K562 (cell line): ENCODE results near the gene CC2D1A. TPM values are rescaled to one million over a fixed set of nuclear protein-coding genes. Genes with fewer than 3 reads are reported as not detected.

Experiments
- ATAC-seq: fragments of 200-7000 bp; cut with Tn5 transposase; 3 replicates; pipeline ENCODE4 v1.9.1; 2020; ENCODE audit warnings: moderate library complexity
- BruUV-seq: library from RNA; stranded (reverse); fragments of 400-500 nt; replicated peaks from 2 replicates; lab custom pipeline; 2021; lab: Mats Ljungman, UMichigan
- CTCF ChIA-PET: fragments of 300-600 bp; formaldehyde crosslinking; extraction: SDS; loops from one replicate; lab custom pipeline; 2021; ENCODE audit warnings: low intra/inter-chr PET ratio; lab: Yijun Ruan, JAX
- POLR2A ChIA-PET: fragments of 300-600, 350-650 bp; sonication (Branson Sonifier 250); formaldehyde crosslinking; extraction: SDS; loops from one replicate; lab custom pipeline; 2021; ENCODE audit warnings: antibody characterized with exemption, inconsistent platforms; lab: Yijun Ruan, JAX
- DNase-seq, 4 experiments: peaks; one replicate each; pipeline versions ENCODE4 v3.0.0 to v3.0.0-alpha.2; 2011 to 2018; ENCODE audit warnings: low spot score in 3 of 4, mixed read lengths in 3 of 4; ENCODE audit errors: extremely low read depth in 1 of 4
- FAIRE-seq: peaks from 2 replicates; lab custom pipeline; 2011; peaks lifted over from hg19 to GRCh38; lab: Jason Lieb, UNC
- H2AFZ ChIP-seq: 2 replicates; pipeline ENCODE4 v1.6.0; 2011; ENCODE audit warnings: low read depth, low read length, control low read depth, inconsistent platforms
- H3K27ac ChIP-seq: fragments of 200-600 bp; 3 replicates; pipeline ENCODE4 v1.8.0; 2011; ENCODE audit warnings: low read depth, mild to moderate bottlenecking, control low read depth, inconsistent platforms, low read length, moderate library complexity, mixed read lengths; ENCODE audit errors: extremely low read depth
- H3K27me3 ChIP-seq, 2 experiments: fragments of 300-600 bp in 1 of 2; 2 replicates in 1 of 2; 3 replicates in 1 of 2; pipeline versions ENCODE4 v1.6.0 to v1.8.0; 2011; ENCODE audit warnings: inconsistent platforms in 2 of 2, low read length in 2 of 2, mild to moderate bottlenecking in 1 of 2, mixed read lengths in 1 of 2, moderate library complexity in 1 of 2; ENCODE audit not compliant: control insufficient read depth in 2 of 2, insufficient read depth in 2 of 2
- H3K36me3 ChIP-seq: fragments of 300-600 bp; 3 replicates; pipeline ENCODE4 v1.8.0; 2011; ENCODE audit warnings: mild to moderate bottlenecking, low read length, inconsistent platforms; ENCODE audit not compliant: control insufficient read depth, insufficient read depth
- H3K4me1 ChIP-seq, 2 experiments: fragments of 200-600 bp in 1 of 2; replicated peaks in 1 of 2; 2 replicates in 1 of 2; 3 replicates in 1 of 2; pipeline versions ENCODE4 v1.5.1 to v1.8.0; 2011; ENCODE audit warnings: inconsistent platforms in 2 of 2, low read length in 2 of 2, mild to moderate bottlenecking in 1 of 2, mixed read lengths in 1 of 2, moderate library complexity in 1 of 2; ENCODE audit not compliant: control insufficient read depth in 2 of 2, insufficient read depth in 2 of 2
- H3K4me2 ChIP-seq: 2 replicates; pipeline ENCODE4 v1.6.1; 2011; ENCODE audit warnings: low read length, control low read depth, inconsistent platforms, mixed read lengths; ENCODE audit not compliant: insufficient read depth
- H3K4me3 ChIP-seq: fragments of 200-600 bp; sonication (generic), shearing (Covaris generic); 2 replicates; pipeline ENCODE4 v1.5.1; 2016; ENCODE audit warnings: control low read depth, inconsistent platforms
- H3K79me2 ChIP-seq: fragments of 200-600 bp; 3 replicates; pipeline ENCODE4 v1.8.0; 2011; ENCODE audit warnings: low read length, inconsistent platforms; ENCODE audit not compliant: control insufficient read depth, insufficient read depth
- H3K9ac ChIP-seq, 2 experiments: 2 replicates each; pipeline versions ENCODE4 v1.6.0 to v1.6.1; 2011; ENCODE audit warnings: low read depth in 2 of 2, low read length in 2 of 2, control low read depth in 1 of 2, inconsistent platforms in 1 of 2, mild to moderate bottlenecking in 1 of 2, mixed read lengths in 1 of 2; ENCODE audit not compliant: insufficient read depth in 1 of 2
- H3K9me1 ChIP-seq: one replicate; pipeline ENCODE4 v1.6.0; 2011; ENCODE audit warnings: inconsistent platforms, mild to moderate bottlenecking, low read length, moderate library complexity; ENCODE audit not compliant: control insufficient read depth, insufficient read depth
- H3K9me3 ChIP-seq: replicated peaks from 2 replicates; pipeline ENCODE4 v1.5.1; 2011; ENCODE audit warnings: low read depth, low read length, inconsistent platforms; ENCODE audit not compliant: control insufficient read depth, insufficient read depth
- H4K20me1 ChIP-seq: replicated peaks from 2 replicates; pipeline ENCODE4 v1.6.1; 2011; ENCODE audit warnings: low read length, inconsistent platforms, mixed read lengths; ENCODE audit not compliant: control insufficient read depth, insufficient read depth
- E2F3 ChIP-seq: fragments of 250-450 bp; sonication (Bioruptor Pico); IDR thresholded peaks from 2 replicates; pipeline ENCODE4 v1.4.0; 2020; ENCODE audit warnings: mild to moderate bottlenecking
- ELF4 ChIP-seq: fragments of 450-650 bp; formaldehyde crosslinking; IDR thresholded peaks from 2 replicates; pipeline ENCODE4 v1.4.0; 2022; ENCODE audit warnings: missing genetic modification characterization
- ETV1 ChIP-seq: fragments of 450-650 bp; conservative IDR thresholded peaks from 2 replicates; pipeline ENCODE4 v1.6.1; 2016; ENCODE audit warnings: missing genetic modification characterization, control low read depth, low read depth, missing compliant biosample characterization
- FOXA1 ChIP-seq: fragments of 450-650 bp; IDR thresholded peaks from 2 replicates; pipeline ENCODE4 v1.6.1; 2016; ENCODE audit warnings: mild to moderate bottlenecking, borderline replicate concordance
- HMGN3 ChIP-seq: IDR thresholded peaks from 2 replicates; pipeline ENCODE4 v1.6.1; 2011; ENCODE audit warnings: borderline replicate concordance, low read depth, mild to moderate bottlenecking, mixed read lengths, low read length; ENCODE audit not compliant: insufficient read length; ENCODE audit errors: extremely low read depth
- NR2C1 ChIP-seq, 2 experiments: fragments of 450-650 bp; IDR thresholded peaks; 2 replicates each; pipeline ENCODE4 v1.6.1; 2017; ENCODE audit warnings: mild to moderate bottlenecking in 2 of 2, antibody characterized with exemption in 1 of 2, inconsistent platforms in 1 of 2, missing compliant biosample characterization in 1 of 2, missing genetic modification characterization in 1 of 2
- POLR2AphosphoS2 ChIP-seq: IDR thresholded peaks from 2 replicates; pipeline ENCODE4 v1.6.1; 2012; ENCODE audit warnings: low read length, improper control_type of control experiment
- POLR2B ChIP-seq: fragments of 450-650 bp; IDR thresholded peaks from 2 replicates; pipeline ENCODE4 v1.6.1; 2018; ENCODE audit warnings: low read depth; ENCODE audit not compliant: partially characterized antibody
- PURB ChIP-seq: sonication (generic); formaldehyde crosslinking; IDR thresholded peaks from 2 replicates; pipeline ENCODE4 v1.9.0; 2021; ENCODE audit warnings: low read depth, mild to moderate bottlenecking, missing genetic modification reagents
- RAD51 ChIP-seq: fragments of 450-650 bp; IDR thresholded peaks from 2 replicates; pipeline ENCODE4 v1.7.1; 2016; ENCODE audit warnings: low read depth, mild to moderate bottlenecking, borderline replicate concordance
- RBFOX2 ChIP-seq: fragments of 200-400 bp; formaldehyde crosslinking; IDR thresholded peaks from 2 replicates; pipeline ENCODE4 v1.6.1; 2017; ENCODE audit warnings: low read depth, mild to moderate bottlenecking, low read length, moderate library complexity
- RNF2 ChIP-seq: sonication (generic); IDR thresholded peaks from 2 replicates; pipeline ENCODE4 v1.6.1; 2016
- SMARCA5 ChIP-seq: fragments of 450-650 bp; IDR thresholded peaks from 2 replicates; pipeline ENCODE4 v1.6.1; 2016
- SUPT5H ChIP-seq: fragments of 450-650 bp; IDR thresholded peaks from 2 replicates; pipeline ENCODE4 v1.6.1; 2016
- TRIM28 ChIP-seq: fragments of 450-650 bp; IDR thresholded peaks from 2 replicates; pipeline ENCODE4 v1.6.1; 2017
- ZBTB26 ChIP-seq: fragments of 450-650 bp; formaldehyde crosslinking; IDR thresholded peaks from 2 replicates; pipeline ENCODE4 v1.4.0; 2022; ENCODE audit warnings: missing genetic modification characterization
- ZFP1 ChIP-seq: fragments of 450-650 bp; formaldehyde crosslinking; IDR thresholded peaks from 2 replicates; pipeline ENCODE4 v1.4.0; 2020; ENCODE audit warnings: mild to moderate bottlenecking, mixed read lengths
- ZNF23 ChIP-seq: fragments of 250-450 bp; sonication (Bioruptor Pico); IDR thresholded peaks from 2 replicates; pipeline ENCODE4 v1.4.0; 2020; ENCODE audit warnings: mild to moderate bottlenecking
- ZNF274 ChIP-seq: IDR thresholded peaks from 2 replicates; pipeline ENCODE4 v1.6.1; 2011; ENCODE audit warnings: low read depth, mild to moderate bottlenecking, low read length, moderate library complexity, borderline replicate concordance
- ZNF316 ChIP-seq: fragments of 450-650 bp; IDR thresholded peaks from 2 replicates; pipeline ENCODE4 v1.6.1; 2016
- ZNF507 ChIP-seq: conservative IDR thresholded peaks from 2 replicates; pipeline ENCODE4 v1.6.1; 2017; ENCODE audit warnings: missing genetic modification characterization, missing compliant biosample characterization
- ZNF551 ChIP-seq: fragments of 250-450 bp; sonication (Bioruptor Pico); IDR thresholded peaks from 2 replicates; pipeline ENCODE4 v1.5.0; 2021; ENCODE audit warnings: mild to moderate bottlenecking, moderate library complexity
- WGBS: fragments of 100-300 bp; shearing (Covaris generic); methylation state at CpG from one replicate; pipeline ENCODE4 v1.1.6; 2016; ENCODE audit warnings: low coverage, mixed read lengths; ENCODE audit not compliant: insufficient coverage; ENCODE audit errors: missing lambda C conversion rate; 5-methylcytosine and 5-hydroxymethylcytosine counted together
- in situ Hi-C: fragments of 300-500 bp; cut with MboI; formaldehyde crosslinking; loops from 4 replicates; pipeline ENCODE4 v1.15.0; 2018; ENCODE audit warnings: inconsistent platforms, mixed read lengths
- intact Hi-C: fragments of 100-400 bp; cut with micrococcal nuclease; formaldehyde crosslinking; loops from 2 replicates; pipeline ENCODE4 v1.14.2; 2022
- polyA plus RNA-seq, 8 experiments: library from polyadenylated mRNA; depleted of rRNA in 4 of 8; stranded (reverse) in 5 of 8; unstranded in 3 of 8; fragments of >200 nt; fragmentation: Nextera tagmentation in 2 of 8; fragmentation: Illumina TruSeq in 1 of 8; extraction: Ambion mirVana in 2 of 8; extraction: Trizol in 1 of 8; gene quantifications; 2 replicates each; pipeline versions ENCODE4 v1.2.1 to v1.2.3, GENCODE V29; 2011 to 2014; ENCODE audit warnings: inconsistent platforms in 1 of 8, missing spikeins in 1 of 8
- total RNA-seq, 7 experiments: library from RNA; depleted of rRNA in 6 of 7; stranded (reverse); fragments of >200 nt in 6 of 7; fragmentation: Illumina TruSeq in 2 of 7; extraction: Trizol in 2 of 7; gene quantifications; 2 replicates each; pipeline versions ENCODE4 v1.2.1 to v1.2.3, GENCODE V29; 2011 to 2021; ENCODE audit warnings: low replicate concordance in 1 of 7
- TF ChIP-seq, protein P1 (sequence below): fragments of 250-450 bp; sonication (Bioruptor Pico); IDR thresholded peaks from 2 replicates; pipeline ENCODE4 v1.8.0; 2022; ENCODE audit warnings: inconsistent platforms, mild to moderate bottlenecking, moderate library complexity, borderline replicate concordance

The CC2D1A gene
- total and polyA plus RNA-seq, 9 of the 15 experiments (the other 6 are each of a cell fraction or from before 2014, with no cell fraction given) = 0.32 to 31.0 (median 12.9) TPM

GRCh38 chr19:13961826-13962698, 56.1 kb downstream of the CC2D1A start:
- H3K9me3 ChIP-seq = no peaks in the 10 kb centered on the region
- H3K4me2 ChIP-seq = no peak overlapping the region
- H4K20me1 ChIP-seq = no peaks in the 10 kb centered on the region
- no peak overlapping the region for H3K4me3 ChIP-seq
- H2AFZ ChIP-seq = no peak overlapping the region
- no peaks in the 10 kb centered on the region for H3K9me1 ChIP-seq
- H3K27me3 ChIP-seq = no peaks in the 10 kb centered on the region
- in situ Hi-C loops = no loop called here
- no peak for FAIRE-seq
- no TSS peak for BruUV-seq
- H3K9ac ChIP-seq = no peak overlapping the region
- POLR2A ChIA-PET = interaction anchor here (0.6 to 4.1 kb wide), 3 partner anchors 9 to 69 kb away, joined by 3 to 12 read pairs (median 3); partner anchors contain the start of gene DCAF15
- peak in 2 of 4 experiments; percentile 35 to 38 for DNase-seq
- H3K79me2 ChIP-seq = no peaks in the 10 kb centered on the region
- CTCF ChIA-PET = no interaction called here
- H3K27ac ChIP-seq = no peak overlapping the region
- intact Hi-C loops = no loop called here
- WGBS = 93% methylated on average over 25 of the region's 55 CpGs
- H3K4me1 ChIP-seq = peaks cover 7 to 58% of the 10 kb centered on the region in 2 experiments; a peak in 4 of 5 replicates
- H3K36me3 ChIP-seq = peaks cover 83% of the 10 kb centered on the region; the same call in 2 of the 3 replicates
- ATAC-seq = no peak
- TF ChIP-seq SUPT5H (peak; percentile 34), POLR2B (peak; percentile 15), RBFOX2 (peak; percentile 32; the same call in 1 of the 2 replicates), ZNF23 (CRISPR knock-in tag) (no peak), FOXA1 (no peak), PURB (no peak), RAD51 (no peak), TRIM28 (no peak), POLR2AphosphoS2 (0 out of 2 replicates have a peak, but pooled peaks have one; percentile 39), ZBTB26 (CRISPR knock-in tag) (no peak), ZNF316 (no peak), ELF4 (no peak), ZNF507 (tag) (no peak), ZNF551 (CRISPR knock-in tag) (no peak), ZNF274 (no peak), SMARCA5 (no peak), ETV1 (tag) (no peak), NR2C1 (IDR thresholded peaks at IDR 0.05) (no peak), NR2C1 (tag; IDR thresholded peaks at IDR 0.05) (no peak), RNF2 (no peak), HMGN3 (peak; percentile 65), E2F3 (CRISPR knock-in tag) (no peak), ZFP1 (CRISPR knock-in tag) (no peak)
- TF ChIP-seq, protein P1, sequence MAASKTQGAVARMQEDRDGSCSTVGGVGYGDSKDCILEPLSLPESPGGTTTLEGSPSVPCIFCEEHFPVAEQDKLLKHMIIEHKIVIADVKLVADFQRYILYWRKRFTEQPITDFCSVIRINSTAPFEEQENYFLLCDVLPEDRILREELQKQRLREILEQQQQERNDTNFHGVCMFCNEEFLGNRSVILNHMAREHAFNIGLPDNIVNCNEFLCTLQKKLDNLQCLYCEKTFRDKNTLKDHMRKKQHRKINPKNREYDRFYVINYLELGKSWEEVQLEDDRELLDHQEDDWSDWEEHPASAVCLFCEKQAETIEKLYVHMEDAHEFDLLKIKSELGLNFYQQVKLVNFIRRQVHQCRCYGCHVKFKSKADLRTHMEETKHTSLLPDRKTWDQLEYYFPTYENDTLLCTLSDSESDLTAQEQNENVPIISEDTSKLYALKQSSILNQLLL (CRISPR knock-in tag) = no peak
